ENCODE data around the gene ASTN2.

DNA sequence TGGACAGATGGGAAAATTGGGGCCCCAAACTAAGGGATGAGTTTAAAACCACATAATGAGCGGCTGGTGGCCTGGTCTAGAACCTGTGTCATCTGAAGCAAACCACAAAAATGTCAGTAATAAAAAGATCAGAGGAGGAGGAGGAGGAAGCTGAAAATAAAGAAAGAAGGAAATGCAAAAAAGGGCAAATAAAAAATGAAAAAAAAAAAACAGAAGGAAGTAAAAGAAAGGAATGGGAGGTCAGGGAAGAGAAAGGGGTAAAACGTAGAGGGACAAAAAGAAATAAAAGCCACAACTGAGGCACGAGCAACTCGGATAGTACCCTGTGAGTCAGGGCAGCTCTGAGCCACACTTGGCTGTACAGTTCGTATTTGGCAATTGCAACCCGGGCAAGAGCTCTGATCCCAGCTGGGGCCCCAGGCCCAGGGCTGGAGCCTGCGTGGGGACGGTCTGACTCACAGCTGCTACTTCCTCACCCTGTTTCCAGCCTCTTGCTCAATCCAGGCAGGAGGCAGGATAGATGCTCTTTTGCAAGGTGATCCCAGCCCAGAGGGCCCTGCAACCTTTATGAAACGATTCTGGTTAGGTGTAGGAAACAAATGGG is 865.7 kb downstream of the ASTN2 start:
- TF ChIP-seq, protein P1, sequence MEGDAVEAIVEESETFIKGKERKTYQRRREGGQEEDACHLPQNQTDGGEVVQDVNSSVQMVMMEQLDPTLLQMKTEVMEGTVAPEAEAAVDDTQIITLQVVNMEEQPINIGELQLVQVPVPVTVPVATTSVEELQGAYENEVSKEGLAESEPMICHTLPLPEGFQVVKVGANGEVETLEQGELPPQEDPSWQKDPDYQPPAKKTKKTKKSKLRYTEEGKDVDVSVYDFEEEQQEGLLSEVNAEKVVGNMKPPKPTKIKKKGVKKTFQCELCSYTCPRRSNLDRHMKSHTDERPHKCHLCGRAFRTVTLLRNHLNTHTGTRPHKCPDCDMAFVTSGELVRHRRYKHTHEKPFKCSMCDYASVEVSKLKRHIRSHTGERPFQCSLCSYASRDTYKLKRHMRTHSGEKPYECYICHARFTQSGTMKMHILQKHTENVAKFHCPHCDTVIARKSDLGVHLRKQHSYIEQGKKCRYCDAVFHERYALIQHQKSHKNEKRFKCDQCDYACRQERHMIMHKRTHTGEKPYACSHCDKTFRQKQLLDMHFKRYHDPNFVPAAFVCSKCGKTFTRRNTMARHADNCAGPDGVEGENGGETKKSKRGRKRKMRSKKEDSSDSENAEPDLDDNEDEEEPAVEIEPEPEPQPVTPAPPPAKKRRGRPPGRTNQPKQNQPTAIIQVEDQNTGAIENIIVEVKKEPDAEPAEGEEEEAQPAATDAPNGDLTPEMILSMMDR (IDR thresholded peaks at IDR 0.05 in 8 of 11, conservative IDR thresholded peaks at IDR 0.05 in 3 of 11) = no peak
- peak in 1 of 3 donors; percentile 10 for TF ChIP-seq POLR2AphosphoS5 (IDR thresholded peaks at IDR 0.05)
- TF ChIP-seq POLR2A (IDR thresholded peaks at IDR 0.05) = no peak

Measured in spleen (tissue), 7 donors.